ES-I3 (cell line): ENCODE measurements around the gene JAM3.

ENCODE experiments used
- H3K36me3 ChIP-seq: 2 replicates; pipeline ENCODE4 v1.6.1; 2013; ENCODE audit warnings: mild to moderate bottlenecking, low read length, control low read depth, moderate library complexity; ENCODE audit not compliant: insufficient read depth
- H3K4me1 ChIP-seq: 2 replicates; pipeline ENCODE4 v1.6.1; 2013; ENCODE audit warnings: mild to moderate bottlenecking, control low read depth, low read length; ENCODE audit not compliant: insufficient read depth
- H3K9ac ChIP-seq: 2 replicates; pipeline ENCODE4 v1.6.1; 2013; ENCODE audit warnings: low read depth, mild to moderate bottlenecking, low read length, moderate library complexity
- H3K9me3 ChIP-seq: 2 replicates; pipeline ENCODE4 v1.6.1; 2013; ENCODE audit warnings: mild to moderate bottlenecking, low read length, moderate library complexity; ENCODE audit not compliant: control insufficient read depth, insufficient read depth

Gene JAM3

GRCh38 chr11:134033696-134034491 lies 35.0 kb upstream of the JAM3 start:
- peaks cover 6% of the 10 kb centered on the region for H3K4me1 ChIP-seq
- no peaks in the 10 kb centered on the region for H3K9me3 ChIP-seq
- peak overlapping the region; percentile 2; the same call in 1 of the 2 replicates for H3K9ac ChIP-seq
- H3K36me3 ChIP-seq: no peaks in the 10 kb centered on the region

- Histone ChIP-seq H3K9ac (no peak overlapping the region), H3K36me3 (no peaks in the 10 kb centered on the region), H3K9me3 (no peaks in the 10 kb centered on the region), H3K4me1 (peaks cover 10% of the 10 kb centered on the region)
These were observed 34.1 kb upstream of the JAM3 start for GRCh38 chr11:134034496-134035381.

- Histone ChIP-seq H3K9ac (peak overlapping the region; percentile 67), H3K4me1 (peaks cover 10% of the 10 kb centered on the region), H3K9me3 (no peaks in the 10 kb centered on the region), H3K36me3 (no peaks in the 10 kb centered on the region)
These were observed 32.3 kb upstream of the JAM3 start for GRCh38 chr11:134036492-134037045.

- peak overlapping the region; percentile 67 for H3K9ac ChIP-seq
- H3K9me3 ChIP-seq: no peaks in the 10 kb centered on the region
- H3K4me1 ChIP-seq: peaks cover 10% of the 10 kb centered on the region
These were observed 31.6 kb upstream of the JAM3 start for GRCh38 chr11:134037046-134037908.

GRCh38 chr11:134038897-134039470 lies 29.9 kb upstream of the JAM3 start:
- peaks cover 10% of the 10 kb centered on the region for H3K4me1 ChIP-seq
- H3K9ac ChIP-seq: no peak overlapping the region
- no peaks in the 10 kb centered on the region for H3K9me3 ChIP-seq
- no peaks in the 10 kb centered on the region for H3K36me3 ChIP-seq

More at GRCh38 chr11:134037046-134037908, 31.6 kb upstream of the JAM3 start:
- H3K36me3 ChIP-seq: no peaks in the 10 kb centered on the region

GRCh38 chr11:134039726-134040385 lies 29.0 kb upstream of the JAM3 start:
- H3K9ac ChIP-seq: no peak overlapping the region

GRCh38 chr11:134040386-134041302 lies 28.2 kb upstream of the JAM3 start:
- Histone ChIP-seq H3K9me3 (no peaks in the 10 kb centered on the region), H3K9ac (no peak overlapping the region), H3K4me1 (peaks cover 4% of the 10 kb centered on the region; the same call in 1 of the 2 replicates), H3K36me3 (no peaks in the 10 kb centered on the region)

More at GRCh38 chr11:134039726-134040385, 29.0 kb upstream of the JAM3 start:
- Histone ChIP-seq H3K4me1 (peaks cover 4% of the 10 kb centered on the region; the same call in 1 of the 2 replicates), H3K9me3 (no peaks in the 10 kb centered on the region), H3K36me3 (no peaks in the 10 kb centered on the region)

GRCh38 chr11:134041349-134041748 lies 27.5 kb upstream of the JAM3 start:
- Histone ChIP-seq H3K9me3 (no peaks in the 10 kb centered on the region), H3K9ac (no peak overlapping the region), H3K36me3 (no peaks in the 10 kb centered on the region), H3K4me1 (peaks cover 4% of the 10 kb centered on the region; the same call in 1 of the 2 replicates)

- peaks cover 8% of the 10 kb centered on the region; the same call in 1 of the 2 replicates for H3K4me1 ChIP-seq
- no peak overlapping the region for H3K9ac ChIP-seq
- no peaks in the 10 kb centered on the region for H3K9me3 ChIP-seq
- no peaks in the 10 kb centered on the region for H3K36me3 ChIP-seq
These were observed 26.8 kb upstream of the JAM3 start for GRCh38 chr11:134041791-134042696.

GRCh38 chr11:134043821-134044420 lies 25.0 kb upstream of the JAM3 start:
- Histone ChIP-seq H3K36me3 (no peaks in the 10 kb centered on the region), H3K4me1 (peaks cover 17% of the 10 kb centered on the region), H3K9me3 (no peaks in the 10 kb centered on the region), H3K9ac (no peak overlapping the region)

GRCh38 chr11:134044514-134045284 lies 24.2 kb upstream of the JAM3 start:
- Histone ChIP-seq H3K9me3 (no peaks in the 10 kb centered on the region), H3K9ac (no peak overlapping the region), H3K36me3 (no peaks in the 10 kb centered on the region), H3K4me1 (peaks cover 14% of the 10 kb centered on the region)
